CD4-positive, alpha-beta T cell treated with Interleukin-17A for 1 hour (primary cell): ENCODE results near the gene HNF1A.

Experiments used
- DNase-seq: peaks from one replicate; pipeline ENCODE4 v3.0.0-alpha.2; 2020

Gene HNF1A

GRCh38 chr12:120989687-120990086 lies 11.3 kb downstream of the HNF1A start:
- no peak for DNase-seq

GRCh38 chr12:120990487-120991055 lies 12.2 kb downstream of the HNF1A start:
- no peak for DNase-seq

- no peak for DNase-seq
Measured at GRCh38 chr12:120991965-120992364, 13.6 kb downstream of the HNF1A start.

- DNase-seq, result no peak
Measured at GRCh38 chr12:120992989-120993388, 14.6 kb downstream of the HNF1A start.

- no peak for DNase-seq
Measured at GRCh38 chr12:120993496-120993895, 15.2 kb downstream of the HNF1A start.

GRCh38 chr12:120994059-120994458 lies 15.7 kb downstream of the HNF1A start:
- no peak for DNase-seq

- no peak for DNase-seq
Measured at GRCh38 chr12:120994589-120995337, 16.4 kb downstream of the HNF1A start.

- DNase-seq, result no peak
Measured at GRCh38 chr12:120996133-120996746, 17.9 kb downstream of the HNF1A start.

GRCh38 chr12:120997448-120997847 lies 19.1 kb downstream of the HNF1A start:
- DNase-seq, result no peak

GRCh38 chr12:120998435-120998834 lies 20.1 kb downstream of the HNF1A start:
- no peak for DNase-seq

- DNase-seq, result no peak
Measured at GRCh38 chr12:120999191-121000120, 21.1 kb downstream of the HNF1A start.

GRCh38 chr12:121000530-121000929 lies 22.2 kb downstream of the HNF1A start:
- no peak for DNase-seq

GRCh38 chr12:121001060-121001459 lies 22.7 kb downstream of the HNF1A start:
- DNase-seq, result no peak

GRCh38 chr12:121001841-121002483 lies 23.6 kb downstream of the HNF1A start:
- no peak for DNase-seq

- no peak for DNase-seq
Measured at GRCh38 chr12:121003650-121004049, 25.3 kb downstream of the HNF1A start.

GRCh38 chr12:121004253-121004815 lies 26.0 kb downstream of the HNF1A start:
- no peak for DNase-seq

- peak; percentile 51 for DNase-seq
Measured at GRCh38 chr12:121005346-121005815, 27.0 kb downstream of the HNF1A start.

GRCh38 chr12:121008347-121009098 lies 30.2 kb downstream of the HNF1A start:
- DNase-seq, result no peak

- DNase-seq, result no peak
Measured at GRCh38 chr12:121009741-121010140, 31.4 kb downstream of the HNF1A start.

- no peak for DNase-seq
Measured at GRCh38 chr12:121010860-121011259, 32.5 kb downstream of the HNF1A start.

- DNase-seq, result no peak
Measured at GRCh38 chr12:121011820-121012219, 33.5 kb downstream of the HNF1A start.
